ENCODE measurements around the gene TTLL4.

TTLL4 gene

DNA sequence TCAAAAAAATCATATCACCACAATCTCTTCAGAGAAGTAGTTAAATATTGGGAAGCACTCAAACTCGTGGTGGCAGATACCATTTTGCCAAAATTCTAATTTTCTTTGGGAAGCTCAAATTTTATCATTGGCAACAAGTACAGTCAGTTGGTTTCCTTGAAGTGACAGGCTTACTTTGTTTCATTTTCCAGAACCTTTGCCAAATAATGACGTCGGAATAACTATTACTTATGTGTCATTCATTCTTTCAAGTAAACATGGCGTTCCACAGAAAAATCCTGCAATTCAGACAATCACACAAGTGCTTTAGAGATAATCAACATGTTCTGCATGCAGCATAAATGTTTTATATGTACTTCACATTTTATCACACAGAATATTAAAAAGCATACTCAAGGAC is 5.4 kb downstream of the TTLL4 start:
- no peaks in the 10 kb centered on the region for H3K9me3 ChIP-seq (ENCODE audit: control insufficient read depth, low read length)
- peaks cover 10% of the 10 kb centered on the region for H3K4me1 ChIP-seq (ENCODE audit: control insufficient read depth, insufficient read depth, low read length)
- H3K9ac ChIP-seq (ENCODE audit: low read length): no peak overlapping the region
- no peak for DNase-seq (ENCODE audit: low read depth)
- H3K27me3 ChIP-seq (replicated peaks; ENCODE audit: control insufficient read depth, insufficient read depth, low read length): no peaks in the 10 kb centered on the region
- H3K4me3 ChIP-seq (ENCODE audit: low read length): no peak overlapping the region
- H3K36me3 ChIP-seq (ENCODE audit: control insufficient read depth, insufficient read depth, low read length, severe bottlenecking): no peaks in the 10 kb centered on the region

DNA sequence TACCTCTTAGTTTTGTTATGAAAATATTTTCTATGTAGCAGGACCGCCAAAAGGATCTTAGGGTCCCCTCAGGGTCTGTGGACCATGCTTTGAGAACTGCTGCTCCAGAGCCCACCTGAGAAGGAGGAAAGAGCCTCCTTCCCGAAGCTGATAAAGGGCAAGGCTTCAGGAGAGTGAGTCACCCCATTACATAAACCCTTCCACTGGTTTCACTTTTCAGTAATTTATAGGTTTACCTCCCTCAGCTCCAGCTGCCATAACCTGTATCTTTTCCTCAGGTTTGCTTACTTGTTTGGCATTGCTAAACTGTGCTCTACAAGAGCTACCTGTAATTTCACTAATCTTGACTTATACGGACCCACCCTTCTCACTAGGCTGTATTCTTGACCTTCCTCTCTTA is 6.6 kb downstream of the TTLL4 start:
- H3K4me1 ChIP-seq (ENCODE audit: control insufficient read depth, insufficient read depth, low read length): peaks cover 3% of the 10 kb centered on the region
- no peaks in the 10 kb centered on the region for H3K27me3 ChIP-seq (replicated peaks; ENCODE audit: control insufficient read depth, insufficient read depth, low read length)
- H3K36me3 ChIP-seq (ENCODE audit: control insufficient read depth, insufficient read depth, low read length, severe bottlenecking): no peaks in the 10 kb centered on the region
- no peak overlapping the region for H3K9ac ChIP-seq (ENCODE audit: low read length)
- H3K4me3 ChIP-seq (ENCODE audit: low read length): no peak overlapping the region
- DNase-seq (ENCODE audit: low read depth): no peak
- no peaks in the 10 kb centered on the region for H3K9me3 ChIP-seq (ENCODE audit: control insufficient read depth, low read length)

DNA sequence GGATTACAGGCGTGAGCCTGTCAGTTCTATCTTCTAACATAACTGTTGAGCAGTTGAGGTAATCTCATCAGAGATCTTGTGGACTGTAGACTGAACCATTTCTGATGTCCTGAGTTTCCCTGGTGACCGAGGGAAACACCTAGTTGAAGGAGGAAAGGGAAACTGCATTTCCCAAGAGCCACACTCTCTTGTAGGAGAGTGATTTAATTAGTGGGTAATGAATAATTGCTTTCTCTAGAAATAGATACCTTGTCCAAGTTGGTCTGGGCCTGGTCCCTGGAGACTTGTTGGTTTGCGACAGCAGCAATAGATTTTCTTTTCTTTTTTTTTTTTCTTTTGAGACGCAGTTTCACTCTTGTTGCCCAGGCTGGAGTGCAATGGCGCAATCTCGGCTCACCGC is 7.4 kb downstream of the TTLL4 start:
- H3K36me3 ChIP-seq (ENCODE audit: control insufficient read depth, insufficient read depth, low read length, severe bottlenecking): no peaks in the 10 kb centered on the region
- H3K27me3 ChIP-seq (replicated peaks; ENCODE audit: control insufficient read depth, insufficient read depth, low read length): no peaks in the 10 kb centered on the region
- no peak overlapping the region for H3K4me3 ChIP-seq (ENCODE audit: low read length)
- no peaks in the 10 kb centered on the region for H3K9me3 ChIP-seq (ENCODE audit: control insufficient read depth, low read length)
- DNase-seq (ENCODE audit: low read depth): no peak
- no peak overlapping the region for H3K9ac ChIP-seq (ENCODE audit: low read length)
- H3K4me1 ChIP-seq (ENCODE audit: control insufficient read depth, insufficient read depth, low read length): peaks cover 3% of the 10 kb centered on the region

GRCh38 chr2:218719457-218719856 is 8.8 kb downstream of the TTLL4 start:
- H3K36me3 ChIP-seq (ENCODE audit: control insufficient read depth, insufficient read depth, low read length, severe bottlenecking): no peaks in the 10 kb centered on the region

DNA sequence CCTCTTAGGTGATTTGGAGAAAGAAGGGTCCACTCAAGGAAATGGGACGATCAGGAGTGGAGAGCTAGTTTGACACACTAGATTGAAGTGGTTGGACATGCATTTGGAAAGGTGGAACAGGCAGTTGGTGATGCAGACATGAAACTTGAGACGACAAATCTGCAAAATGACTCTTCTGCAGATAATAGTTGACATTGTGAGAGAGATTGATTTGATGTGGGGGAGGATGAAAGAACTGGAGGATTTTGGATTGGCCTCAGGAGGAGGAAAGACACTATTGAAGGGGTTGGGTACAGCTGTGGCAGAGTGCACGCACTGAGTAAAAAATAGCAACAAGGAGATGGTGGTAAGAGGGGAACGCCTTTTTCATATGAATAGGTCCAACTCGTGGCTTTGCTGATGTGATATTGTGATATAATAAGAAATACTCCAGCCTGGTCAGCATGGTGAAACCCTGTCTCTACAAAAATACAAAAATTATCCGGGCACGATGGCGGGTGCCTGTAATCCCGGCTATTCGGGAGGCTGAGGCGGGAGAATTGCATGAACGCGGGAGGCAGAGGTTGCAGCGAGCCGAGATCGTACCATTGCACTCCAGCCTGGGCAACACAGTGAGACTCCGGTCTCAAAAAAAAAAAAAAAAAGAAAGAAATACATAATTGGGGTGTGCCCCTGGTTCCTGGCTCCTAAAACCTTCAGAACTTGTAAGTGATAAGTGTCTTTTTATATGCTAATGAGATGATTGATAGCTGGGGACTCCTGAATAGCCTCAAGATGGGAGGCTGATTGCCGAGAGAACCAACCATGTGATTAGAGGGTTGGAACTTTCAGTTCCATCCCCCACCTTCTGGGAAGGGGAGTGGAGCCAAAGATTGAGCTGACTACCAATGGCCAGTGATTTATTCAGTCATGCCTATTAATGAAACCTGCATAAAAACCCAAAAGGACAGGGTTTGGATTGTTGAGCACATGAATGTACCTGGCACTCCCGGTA is 9.7 kb downstream of the TTLL4 start:
- H3K4me1 ChIP-seq (ENCODE audit: control insufficient read depth, insufficient read depth, low read length): peaks cover 12% of the 10 kb centered on the region
- no peak for DNase-seq (ENCODE audit: low read depth)
- H3K27me3 ChIP-seq (replicated peaks; ENCODE audit: control insufficient read depth, insufficient read depth, low read length): no peaks in the 10 kb centered on the region
- H3K4me3 ChIP-seq (ENCODE audit: low read length): no peak overlapping the region
- no peaks in the 10 kb centered on the region for H3K36me3 ChIP-seq (ENCODE audit: control insufficient read depth, insufficient read depth, low read length, severe bottlenecking)
- H3K9ac ChIP-seq (ENCODE audit: low read length): no peak overlapping the region
- H3K9me3 ChIP-seq (ENCODE audit: control insufficient read depth, low read length): no peaks in the 10 kb centered on the region

More at GRCh38 chr2:218719457-218719856, 8.8 kb downstream of the TTLL4 start:
- Histone ChIP-seq H3K4me3 (ENCODE audit: low read length) (no peak overlapping the region), H3K27me3 (replicated peaks; ENCODE audit: control insufficient read depth, insufficient read depth, low read length) (no peaks in the 10 kb centered on the region), H3K9ac (ENCODE audit: low read length) (no peak overlapping the region), H3K4me1 (ENCODE audit: control insufficient read depth, insufficient read depth, low read length) (peaks cover 12% of the 10 kb centered on the region), H3K9me3 (ENCODE audit: control insufficient read depth, low read length) (no peaks in the 10 kb centered on the region)
- no peak for DNase-seq (ENCODE audit: low read depth)

- Histone ChIP-seq H3K36me3 (ENCODE audit: control insufficient read depth, insufficient read depth, low read length, severe bottlenecking) (no peaks in the 10 kb centered on the region), H3K27me3 (replicated peaks; ENCODE audit: control insufficient read depth, insufficient read depth, low read length) (no peaks in the 10 kb centered on the region), H3K4me3 (ENCODE audit: low read length) (no peak overlapping the region), H3K9me3 (ENCODE audit: control insufficient read depth, low read length) (peaks cover 6% of the 10 kb centered on the region), H3K9ac (ENCODE audit: low read length) (no peak overlapping the region), H3K4me1 (ENCODE audit: control insufficient read depth, insufficient read depth, low read length) (peaks cover 12% of the 10 kb centered on the region)
- DNase-seq (ENCODE audit: low read depth): no peak
Observed at GRCh38 chr2:218721488-218721887, 10.9 kb downstream of the TTLL4 start.

DNA sequence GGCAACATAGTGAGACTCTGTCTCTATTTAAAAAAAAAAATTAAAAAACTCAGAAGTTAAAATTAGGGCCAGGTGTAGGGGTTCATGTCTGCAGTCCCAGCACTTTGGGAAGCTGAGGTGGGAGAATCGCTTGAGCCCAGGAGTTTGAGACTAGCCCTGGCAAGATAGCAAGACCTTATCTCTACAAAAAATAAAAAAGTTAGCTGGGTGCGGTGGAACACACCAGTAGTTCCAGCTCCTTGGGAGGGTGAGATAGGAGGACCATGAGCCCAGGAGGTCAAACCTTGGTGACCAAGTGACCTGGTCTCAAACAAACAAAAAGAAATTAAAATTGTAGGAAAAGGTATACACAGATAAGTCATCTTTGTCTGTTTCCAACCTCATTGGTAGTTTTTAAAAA is 11.3 kb downstream of the TTLL4 start:
- no peak for DNase-seq (ENCODE audit: low read depth)
- H3K9me3 ChIP-seq (ENCODE audit: control insufficient read depth, low read length): peaks cover 6% of the 10 kb centered on the region
- H3K4me1 ChIP-seq (ENCODE audit: control insufficient read depth, insufficient read depth, low read length): peaks cover 12% of the 10 kb centered on the region

GRCh38 chr2:218722419-218722818 is 11.8 kb downstream of the TTLL4 start:
- Histone ChIP-seq H3K36me3 (ENCODE audit: control insufficient read depth, insufficient read depth, low read length, severe bottlenecking) (no peaks in the 10 kb centered on the region), H3K4me1 (ENCODE audit: control insufficient read depth, insufficient read depth, low read length) (peaks cover 12% of the 10 kb centered on the region), H3K4me3 (ENCODE audit: low read length) (no peak overlapping the region), H3K9me3 (ENCODE audit: control insufficient read depth, low read length) (peaks cover 8% of the 10 kb centered on the region), H3K9ac (ENCODE audit: low read length) (no peak overlapping the region), H3K27me3 (replicated peaks; ENCODE audit: control insufficient read depth, insufficient read depth, low read length) (no peaks in the 10 kb centered on the region)
- DNase-seq (ENCODE audit: low read depth): no peak

More for the DNA sequence above, 11.3 kb downstream of the TTLL4 start:
- no peak overlapping the region for H3K9ac ChIP-seq (ENCODE audit: low read length)
- no peaks in the 10 kb centered on the region for H3K36me3 ChIP-seq (ENCODE audit: control insufficient read depth, insufficient read depth, low read length, severe bottlenecking)
- H3K27me3 ChIP-seq (replicated peaks; ENCODE audit: control insufficient read depth, insufficient read depth, low read length): no peaks in the 10 kb centered on the region
- no peak overlapping the region for H3K4me3 ChIP-seq (ENCODE audit: low read length)

- no peak overlapping the region for H3K4me3 ChIP-seq (ENCODE audit: low read length)
- DNase-seq (ENCODE audit: low read depth): no peak
- H3K27me3 ChIP-seq (replicated peaks; ENCODE audit: control insufficient read depth, insufficient read depth, low read length): no peaks in the 10 kb centered on the region
- H3K9ac ChIP-seq (ENCODE audit: low read length): no peak overlapping the region
- peaks cover 12% of the 10 kb centered on the region for H3K9me3 ChIP-seq (ENCODE audit: control insufficient read depth, low read length)
- no peaks in the 10 kb centered on the region for H3K36me3 ChIP-seq (ENCODE audit: control insufficient read depth, insufficient read depth, low read length, severe bottlenecking)
- H3K4me1 ChIP-seq (ENCODE audit: control insufficient read depth, insufficient read depth, low read length): peaks cover 10% of the 10 kb centered on the region
Observed at GRCh38 chr2:218722876-218723785, 12.5 kb downstream of the TTLL4 start.

GRCh38 chr2:218726004-218726574 is 15.5 kb downstream of the TTLL4 start:
- Histone ChIP-seq H3K4me1 (ENCODE audit: control insufficient read depth, insufficient read depth, low read length) (peaks cover 13% of the 10 kb centered on the region), H3K36me3 (ENCODE audit: control insufficient read depth, insufficient read depth, low read length, severe bottlenecking) (no peaks in the 10 kb centered on the region), H3K9ac (ENCODE audit: low read length) (no peak overlapping the region), H3K4me3 (ENCODE audit: low read length) (no peak overlapping the region), H3K9me3 (ENCODE audit: control insufficient read depth, low read length) (peaks cover 12% of the 10 kb centered on the region), H3K27me3 (replicated peaks; ENCODE audit: control insufficient read depth, insufficient read depth, low read length) (no peaks in the 10 kb centered on the region)
- DNase-seq (ENCODE audit: low read depth): no peak

Data from adipocyte (in vitro differentiated cells).